Vagina (tissue), 2 donors: ENCODE data around the gene ADAMTS2.

Experiments used
- CTCF ChIP-seq, 3 experiments: fragments of 450-650 bp in 2 of 3; fragments of 200-600 bp in 1 of 3; sonication (generic) in 1 of 3; IDR thresholded peaks; one replicate each; pipeline ENCODE4 v1.5.1; 2017 to 2019; ENCODE audit warnings: antibody characterized with exemption in 3 of 3, mild to moderate bottlenecking in 2 of 3, moderate library complexity in 2 of 3
- POLR2AphosphoS5 ChIP-seq, 2 donors: sonication (generic); formaldehyde crosslinking; IDR thresholded peaks; one replicate each; pipeline ENCODE4 v1.9.0; 2017; ENCODE audit warnings: antibody characterized with exemption in 2 of 2, mild to moderate bottlenecking in 2 of 2, low read depth in 1 of 2; ENCODE audit not compliant: insufficient read depth in 1 of 2

GRCh38 chr5:179180061-179180610 is 165.1 kb downstream of the ADAMTS2 start:
- TF ChIP-seq CTCF (IDR thresholded peaks at IDR 0.05) = no peak
- no peak for TF ChIP-seq POLR2AphosphoS5 (IDR thresholded peaks at IDR 0.05; ENCODE audit: insufficient read depth in 1 of 2, low read depth in 1 of 2)
